Adrenal gland (tissue), 12 donors: ENCODE results near the gene NDRG2. TPM values are rescaled to one million over a fixed set of nuclear protein-coding genes. Genes with fewer than 3 reads are reported as not detected.
"Not testable (repeated sequence)": the region's sequence is repeated elsewhere in the genome, so short reads cannot be mapped to it uniquely, and the experiment has no call there.

Experiments used
- DNase-seq, 7 donors: peaks; one replicate each; pipeline ENCODE4 v3.0.0-alpha.2; 2019 to 2020
- H3K27ac ChIP-seq, 5 donors: fragments of 200-600 bp; sonication (generic) in 4 of 5; 1 replicate in 3 of 5; 2 replicates in 2 of 5; pipeline versions ENCODE4 v1.5.1 to v1.8.0; 2016 to 2020; ENCODE audit warnings: mild to moderate bottlenecking in 1 of 5
- H3K27me3 ChIP-seq: fragments of 200-600 bp; 2 replicates; pipeline ENCODE4 v1.8.0; 2021
- H3K36me3 ChIP-seq, 2 donors: fragments of 200-600 bp; replicated peaks in 1 of 2; 1 replicate in 1 of 2; 2 replicates in 1 of 2; pipeline versions ENCODE4 v1.5.1 to v1.8.0; 2018 to 2022
- H3K4me1 ChIP-seq, 2 donors: fragments of 200-600 bp; replicated peaks in 1 of 2; 1 replicate in 1 of 2; 2 replicates in 1 of 2; pipeline versions ENCODE4 v1.5.1 to v1.8.0; 2018 to 2021
- H3K4me3 ChIP-seq, 4 donors: fragments of 200-600 bp; sonication (generic) in 3 of 4; one replicate each; pipeline ENCODE4 v1.5.1; 2016 to 2018
- H3K9me3 ChIP-seq, 3 donors: fragments of 200-600 bp; sonication (generic) in 1 of 3; replicated peaks in 1 of 3; 1 replicate in 2 of 3; 2 replicates in 1 of 3; pipeline versions ENCODE4 v1.5.1 to v1.8.0; 2016 to 2021
- CTCF ChIP-seq, 6 experiments: fragments of 450-650 bp in 4 of 6; fragments of 200-600 bp in 2 of 6; sonication (generic) in 1 of 6; IDR thresholded peaks; 1 replicate in 5 of 6; 2 replicates in 1 of 6; pipeline versions ENCODE4 v1.5.1 to v1.8.0; 2016 to 2021; ENCODE audit warnings: antibody characterized with exemption in 6 of 6, mild to moderate bottlenecking in 2 of 6, moderate library complexity in 1 of 6
- POLR2A ChIP-seq, 2 donors: fragments of 450-650 bp; IDR thresholded peaks; one replicate each; pipeline ENCODE4 v1.6.1; 2017; ENCODE audit warnings: antibody characterized with exemption in 2 of 2, mild to moderate bottlenecking in 2 of 2, moderate library complexity in 1 of 2
- WGBS, 4 donors: extraction: QIAGEN DNeasy Blood & Tissue Kit in 2 of 4; methylation state at CpG; one replicate each; pipeline versions ENCODE4 v1.1.5 to v1.1.7; 2013 to 2017; 5-methylcytosine and 5-hydroxymethylcytosine counted together
- intact Hi-C, 2 donors: fragments of 100-400 bp; cut with DNase I; formaldehyde crosslinking; loops; one replicate each; pipeline versions ENCODE4 v1.14.1 to v1.15.0; 2022 to 2023
- polyA plus RNA-seq, 3 donors: library from polyadenylated mRNA; stranded (reverse); fragments of 200-250 nt in 2 of 3; fragments of 350-450 nt in 1 of 3; fragmentation: Illumina TruSeq in 1 of 3; extraction: RNeasy Lipid Tissue Mini Kit (QIAGEN cat#74804) in 1 of 3; gene quantifications; one replicate each; pipeline ENCODE4 v1.2.3, GENCODE V29; 2013 to 2014
- total RNA-seq, 9 donors: library from RNA; depleted of rRNA in 4 of 9; stranded (reverse); fragments of >200 nt in 4 of 9; fragments of 120-200 nt in 1 of 9; fragmentation: NEBNext Ultra II Directional in 1 of 9; extraction: Animal tissue kit (Norgen Biotek cat#: 25700) in 1 of 9; gene quantifications; one replicate each; pipeline versions ENCODE4 v1.1.0 to v1.2.4, GENCODE V29; 2013 to 2023
- donor health status: healthy with polysubstance abuse.
- donor health status: Bipolar disorder and iron deficiency.
- donor health status: DM: yes; HTN: yes; CAD: no.
- donor health status: DM: no; HTN: no; CAD: no.
- donor health status: DM: no; HTN: no; CAD: no.
- donor health status: DM: yes; HTN: yes; CAD: no.

Gene NDRG2
- total and polyA plus RNA-seq, 12 donors: 116 to 1,323 (median 629) TPM

- DNase-seq: no peak
- 84 to 94% (median 89%) methylated on average over 1 of the region's 1 CpG for WGBS, 4 donors
- Histone ChIP-seq H3K4me3 (no peak overlapping the region), H3K4me1 (peaks cover 5 to 9% of the 10 kb centered on the region in 2 donors), H3K27ac (no peak overlapping the region), H3K27me3 (no peaks in the 10 kb centered on the region), H3K9me3 (no peaks in the 10 kb centered on the region), H3K36me3 (no peaks in the 10 kb centered on the region)
- TF ChIP-seq CTCF (IDR thresholded peaks at IDR 0.05) (no peak), POLR2A (IDR thresholded peaks at IDR 0.05) (no peak)
- intact Hi-C loops: no loop called here
Observed at GRCh38 chr14:21011136-21011535, 13.7 kb downstream of the NDRG2 start.

- not testable (repeated sequence) for DNase-seq
Observed at GRCh38 chr14:21009721-21010120, 15.1 kb downstream of the NDRG2 start.

GRCh38 chr14:21003788-21004346 is 21.0 kb downstream of the NDRG2 start:
- intact Hi-C loops: no loop called here

More at GRCh38 chr14:21009721-21010120, 15.1 kb downstream of the NDRG2 start:
- H3K4me1 ChIP-seq, H3K4me3 ChIP-seq, H3K36me3 ChIP-seq, H3K27me3 ChIP-seq, H3K27ac ChIP-seq, H3K9me3 ChIP-seq, intact Hi-C loops: not testable (repeated sequence)
- WGBS, 4 donors: 75 to 86% (median 84%) methylated on average over 3 of the region's 3 CpGs

GRCh38 chr14:21001218-21001617 is 23.6 kb downstream of the NDRG2 start:
- TF ChIP-seq CTCF (IDR thresholded peaks at IDR 0.05) (no peak), POLR2A (IDR thresholded peaks at IDR 0.05) (no peak)
- H3K4me1 ChIP-seq: no peaks in the 10 kb centered on the region
- H3K36me3 ChIP-seq: peaks cover 0 to 12% of the 10 kb centered on the region in 2 donors
- no peak overlapping the region for H3K4me3 ChIP-seq
- H3K9me3 ChIP-seq: no peaks in the 10 kb centered on the region
- intact Hi-C loops: no loop called here
- DNase-seq: no peak
- H3K27ac ChIP-seq: no peak overlapping the region
- WGBS, 4 donors: 64 to 81% (median 74%) methylated on average over 5 to 7 of the region's 7 CpGs
- no peaks in the 10 kb centered on the region for H3K27me3 ChIP-seq

More at GRCh38 chr14:21003788-21004346, 21.0 kb downstream of the NDRG2 start:
- no peak overlapping the region for H3K4me3 ChIP-seq
- no peaks in the 10 kb centered on the region for H3K9me3 ChIP-seq
- TF ChIP-seq CTCF (IDR thresholded peaks at IDR 0.05) (no peak), POLR2A (IDR thresholded peaks at IDR 0.05) (no peak)
- H3K27ac ChIP-seq: no peak overlapping the region
- no peak for DNase-seq
- no peaks in the 10 kb centered on the region for H3K36me3 ChIP-seq
- 85 to 91% (median 88%) methylated on average over 11 to 14 of the region's 14 CpGs for WGBS, 4 donors
- no peaks in the 10 kb centered on the region for H3K27me3 ChIP-seq
- H3K4me1 ChIP-seq: no peaks in the 10 kb centered on the region

GRCh38 chr14:20999591-20999990 is 25.3 kb downstream of the NDRG2 start:
- TF ChIP-seq CTCF (IDR thresholded peaks at IDR 0.05) (no peak), POLR2A (IDR thresholded peaks at IDR 0.05) (no peak)
- Histone ChIP-seq H3K27ac (no peak overlapping the region), H3K36me3 (peaks cover 0 to 28% of the 10 kb centered on the region in 2 donors), H3K4me1 (no peaks in the 10 kb centered on the region), H3K4me3 (no peak overlapping the region), H3K27me3 (no peaks in the 10 kb centered on the region), H3K9me3 (no peaks in the 10 kb centered on the region)
- intact Hi-C loops: no loop called here
- 77 to 87% (median 81%) methylated on average over 4 of the region's 4 CpGs for WGBS, 4 donors
- DNase-seq: no peak
